ENCODE results near the gene MYT1.

MYT1 gene

DNA sequence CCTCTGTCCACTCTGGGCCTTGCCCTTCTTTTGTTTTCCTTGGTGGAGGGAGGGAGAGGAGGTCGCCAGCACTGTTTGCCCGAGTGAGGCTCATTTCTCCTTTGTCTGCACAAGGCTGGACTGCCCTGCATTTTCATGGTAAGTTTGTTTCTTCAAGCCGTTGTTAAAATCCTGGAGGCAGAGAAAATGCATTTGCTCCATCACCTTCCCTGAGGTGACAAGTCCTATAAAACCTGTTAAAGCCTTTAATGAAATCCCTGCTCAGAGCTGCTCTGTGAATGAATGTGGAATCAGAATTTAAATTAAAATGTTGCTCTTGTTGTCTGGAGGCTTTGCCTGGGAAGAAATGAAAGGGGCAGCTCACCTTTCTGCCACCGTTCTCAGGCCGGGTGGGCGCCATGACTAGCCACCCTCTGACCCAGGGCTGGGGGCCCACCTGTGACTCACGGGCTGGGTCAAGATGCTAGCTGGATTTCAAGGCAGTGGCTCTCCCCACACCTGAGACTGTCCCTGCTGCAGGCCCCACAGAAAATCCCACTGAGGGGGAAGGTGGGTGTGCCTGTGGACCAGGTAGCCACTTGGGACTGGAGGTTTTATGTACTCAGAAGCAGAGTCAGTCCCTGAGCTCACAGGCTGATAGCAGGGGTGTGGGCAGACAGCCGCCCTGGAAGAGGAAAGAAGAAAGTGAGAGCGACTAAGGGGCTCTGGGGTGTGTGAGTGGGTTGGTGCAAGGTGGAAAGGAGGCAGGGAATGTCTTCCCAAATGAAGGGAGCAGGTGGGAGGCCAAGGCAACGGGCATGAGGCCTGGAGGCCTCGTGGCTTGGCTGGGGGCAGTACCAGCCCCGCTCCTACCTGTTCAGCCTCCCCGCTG is 24.0 kb upstream of the MYT1 start:
- TF ChIP-seq, protein P1, sequence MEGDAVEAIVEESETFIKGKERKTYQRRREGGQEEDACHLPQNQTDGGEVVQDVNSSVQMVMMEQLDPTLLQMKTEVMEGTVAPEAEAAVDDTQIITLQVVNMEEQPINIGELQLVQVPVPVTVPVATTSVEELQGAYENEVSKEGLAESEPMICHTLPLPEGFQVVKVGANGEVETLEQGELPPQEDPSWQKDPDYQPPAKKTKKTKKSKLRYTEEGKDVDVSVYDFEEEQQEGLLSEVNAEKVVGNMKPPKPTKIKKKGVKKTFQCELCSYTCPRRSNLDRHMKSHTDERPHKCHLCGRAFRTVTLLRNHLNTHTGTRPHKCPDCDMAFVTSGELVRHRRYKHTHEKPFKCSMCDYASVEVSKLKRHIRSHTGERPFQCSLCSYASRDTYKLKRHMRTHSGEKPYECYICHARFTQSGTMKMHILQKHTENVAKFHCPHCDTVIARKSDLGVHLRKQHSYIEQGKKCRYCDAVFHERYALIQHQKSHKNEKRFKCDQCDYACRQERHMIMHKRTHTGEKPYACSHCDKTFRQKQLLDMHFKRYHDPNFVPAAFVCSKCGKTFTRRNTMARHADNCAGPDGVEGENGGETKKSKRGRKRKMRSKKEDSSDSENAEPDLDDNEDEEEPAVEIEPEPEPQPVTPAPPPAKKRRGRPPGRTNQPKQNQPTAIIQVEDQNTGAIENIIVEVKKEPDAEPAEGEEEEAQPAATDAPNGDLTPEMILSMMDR (IDR thresholded peaks at IDR 0.05; ENCODE audit: control insufficient read depth, extremely low read depth, insufficient read depth), result no peak
- no peak for DNase-seq (ENCODE audit: low read depth)
- no peak overlapping the region for H3K4me3 ChIP-seq (ENCODE audit: low read depth, low read length)

DNA sequence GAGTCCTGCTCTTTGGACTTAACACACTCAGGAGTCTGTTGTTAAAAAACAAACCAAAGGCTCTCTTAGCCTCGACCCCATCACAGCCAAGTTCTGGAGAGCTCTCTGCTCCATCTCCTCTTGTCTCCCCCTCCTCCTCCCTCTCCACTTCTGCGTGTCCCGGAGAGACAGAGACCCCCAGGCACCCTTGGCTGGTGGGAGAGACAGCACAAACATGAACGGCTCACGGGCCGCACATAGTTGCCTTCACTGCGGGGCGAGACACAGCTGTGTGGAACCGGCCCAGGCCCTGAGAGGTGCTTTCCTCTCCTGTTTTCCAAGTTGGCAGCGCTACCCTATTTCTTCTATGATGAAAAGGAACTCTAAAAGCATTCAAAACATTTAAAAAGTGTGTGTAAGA is 23.3 kb upstream of the MYT1 start:
- TF ChIP-seq, protein P1 (IDR thresholded peaks at IDR 0.05; ENCODE audit: control insufficient read depth, extremely low read depth, insufficient read depth), result no peak
- no peak overlapping the region for H3K4me3 ChIP-seq (ENCODE audit: low read depth, low read length)
- no peak for DNase-seq (ENCODE audit: low read depth)

DNA sequence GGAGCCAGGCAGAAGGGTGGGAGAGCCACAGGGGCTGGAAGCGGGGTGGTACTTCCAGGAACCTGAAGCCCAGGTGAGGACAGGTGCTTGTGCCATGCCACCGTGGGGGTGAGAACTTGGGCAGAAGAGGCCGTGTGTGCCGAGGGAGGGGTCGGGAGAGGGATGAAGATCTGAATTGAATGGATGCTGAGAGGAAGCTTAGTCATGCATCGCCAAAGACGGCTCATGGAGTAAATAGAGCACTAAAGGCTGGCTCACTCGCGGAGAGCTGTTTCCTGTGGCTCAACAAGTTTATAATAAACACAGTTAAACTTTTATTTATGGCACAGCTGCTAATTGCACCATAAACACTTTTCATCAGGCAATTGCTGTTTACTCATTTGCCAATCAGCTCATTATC is 21.7 kb upstream of the MYT1 start:
- no peak for DNase-seq (ENCODE audit: low read depth)
- TF ChIP-seq, protein P1 (IDR thresholded peaks at IDR 0.05; ENCODE audit: control insufficient read depth, extremely low read depth, insufficient read depth), result no peak
- no peak overlapping the region for H3K4me3 ChIP-seq (ENCODE audit: low read depth, low read length)

DNA sequence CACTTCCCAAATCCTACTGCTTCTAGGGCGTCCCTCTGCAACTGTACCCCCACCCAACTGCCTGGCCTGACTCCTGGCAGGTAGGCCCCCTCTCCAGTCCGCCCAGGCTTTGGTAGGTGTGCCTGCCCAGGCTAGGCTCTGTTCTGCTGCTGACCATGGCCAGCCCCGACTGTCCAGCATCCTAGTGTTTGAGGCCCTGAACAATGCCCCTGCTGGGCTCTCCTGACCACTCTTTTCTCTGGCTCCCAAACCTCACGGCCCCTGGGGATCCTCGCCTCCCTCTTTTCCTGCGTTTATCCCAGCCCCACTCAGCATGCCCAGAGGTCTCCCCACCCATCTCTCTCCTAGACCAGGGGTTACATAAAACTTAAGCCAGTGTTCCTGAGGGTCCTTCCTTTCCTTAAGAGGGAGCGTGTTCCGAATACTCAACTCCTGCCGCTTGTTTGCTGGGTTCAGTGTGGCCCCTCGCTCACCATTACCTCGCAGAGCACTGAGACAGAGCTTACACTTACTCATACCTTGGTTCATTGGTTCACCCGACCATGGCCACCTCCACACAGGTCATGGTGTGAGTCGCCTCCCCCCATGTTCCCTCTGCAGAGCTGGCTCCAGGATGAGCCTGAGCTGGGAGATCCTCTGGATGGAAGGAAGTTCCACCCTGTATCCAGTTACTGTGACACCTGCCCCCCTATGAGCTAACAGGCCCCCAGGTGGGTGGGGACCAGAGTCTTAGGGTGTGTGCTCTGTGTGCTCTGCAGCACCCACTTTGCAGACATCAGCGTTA is 21.0 kb upstream of the MYT1 start:
- DNase-seq (ENCODE audit: low read depth), result no peak
- H3K4me3 ChIP-seq (ENCODE audit: low read depth, low read length), result no peak overlapping the region
- TF ChIP-seq, protein P1 (IDR thresholded peaks at IDR 0.05; ENCODE audit: control insufficient read depth, extremely low read depth, insufficient read depth), result no peak

DNA sequence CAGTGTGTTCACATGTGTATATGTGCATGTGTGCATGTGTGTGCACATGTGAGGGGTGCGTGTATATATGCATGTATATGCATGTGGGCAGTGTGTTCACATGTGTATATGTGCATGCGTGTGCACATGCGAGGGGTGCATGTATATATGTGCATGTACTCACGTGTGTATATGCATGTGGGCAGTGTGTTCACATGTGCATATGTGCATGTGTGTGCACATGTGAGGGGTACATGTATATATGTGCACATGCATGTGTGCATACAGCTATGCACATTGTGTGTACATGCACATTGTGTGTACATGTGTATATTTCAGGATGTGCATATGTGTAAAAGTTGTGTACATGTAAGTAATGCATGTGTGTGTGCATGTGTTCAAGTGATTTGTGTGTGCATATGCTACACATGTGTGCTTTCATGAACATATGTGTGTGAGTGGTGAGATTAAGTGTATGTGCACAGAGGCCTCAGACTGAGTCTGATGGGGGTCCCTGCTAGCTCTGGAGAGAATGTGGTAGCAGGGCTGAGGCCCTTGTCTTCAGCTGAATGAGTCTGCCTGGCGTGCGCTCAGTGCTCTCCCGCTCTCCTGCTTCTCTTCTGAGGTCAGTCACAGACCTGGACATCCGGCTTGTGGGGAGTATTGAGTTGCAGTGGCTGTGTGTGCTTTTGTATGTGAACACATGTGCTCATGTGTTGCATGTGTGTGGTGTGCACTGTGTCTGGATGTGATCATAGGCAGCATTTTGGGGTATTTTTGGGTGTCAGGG is 19.9 kb upstream of the MYT1 start:
- TF ChIP-seq, protein P1 (IDR thresholded peaks at IDR 0.05; ENCODE audit: control insufficient read depth, extremely low read depth, insufficient read depth), result no peak
- H3K4me3 ChIP-seq (ENCODE audit: low read depth, low read length), result no peak overlapping the region
- DNase-seq (ENCODE audit: low read depth), result no peak

DNA sequence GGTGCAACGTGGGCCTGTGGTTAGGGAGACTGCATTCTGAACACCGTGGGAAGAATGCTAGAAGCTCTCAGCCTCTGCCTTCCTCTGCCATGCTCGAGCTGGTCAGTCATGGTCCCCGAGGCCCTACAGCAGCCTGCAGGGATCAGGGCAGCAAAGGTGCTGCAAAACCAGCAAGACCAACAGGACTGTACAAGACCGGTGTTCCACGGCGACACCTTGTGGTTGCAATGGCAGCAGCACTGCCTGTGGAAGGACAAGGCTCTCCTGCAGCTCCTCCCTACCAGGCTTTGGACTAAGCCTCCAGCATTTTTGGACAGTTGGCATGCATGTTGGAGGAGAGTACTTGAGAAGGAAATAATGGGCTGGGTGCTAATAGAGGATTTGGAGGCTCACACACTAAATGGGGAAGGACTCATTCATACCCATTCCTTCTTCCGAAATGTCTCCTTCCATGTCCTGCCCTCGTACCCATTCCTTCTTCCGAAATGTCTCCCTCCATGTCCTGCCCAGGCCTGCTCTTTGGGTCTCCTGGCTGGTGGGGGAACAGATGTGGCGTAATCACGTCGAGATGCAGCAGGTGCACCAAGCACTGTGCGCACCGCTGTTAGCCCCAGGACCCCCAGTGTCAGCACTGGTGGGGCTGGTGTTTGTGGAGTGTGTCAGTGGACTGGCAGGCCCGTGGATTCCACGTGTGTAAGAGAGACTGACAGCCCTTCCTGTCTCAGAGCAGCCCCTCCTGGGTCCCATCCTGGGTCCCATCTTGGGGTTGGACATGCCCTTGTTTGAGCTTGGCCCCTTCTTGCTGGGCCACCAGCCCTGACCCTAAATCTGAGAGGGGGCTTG is 18.6 kb upstream of the MYT1 start:
- TF ChIP-seq, protein P1 (IDR thresholded peaks at IDR 0.05; ENCODE audit: control insufficient read depth, extremely low read depth, insufficient read depth), result peak; percentile 12; the same call in 1 of the 2 replicates
- no peak overlapping the region for H3K4me3 ChIP-seq (ENCODE audit: low read depth, low read length)
- DNase-seq (ENCODE audit: low read depth), result no peak

Measured in LNCaP clone FGC (cell line).